ENCODE results near the gene ZNF121.

- TF ChIP-seq CTCF (IDR thresholded peaks at IDR 0.05) (no peak), POLR2A (IDR thresholded peaks at IDR 0.05) (no peak)
Observed at GRCh38 chr19:9615844-9616243, 31.5 kb upstream of the ZNF121 start.
